Measurements from ENCODE around the gene SLC35G2. TPM values are rescaled to one million over a fixed set of nuclear protein-coding genes. Genes with fewer than 3 reads are reported as not detected.
A peak's percentile ranks its signal among the peaks of the same experiment; 100 is the strongest.
"Not testable (repeated sequence)": the region's sequence is repeated elsewhere in the genome, so short reads cannot be mapped to it uniquely, and the experiment has no call there.

Gene SLC35G2
- total RNA-seq, result 8.0 TPM

- peak; percentile 63 for DNase-seq (ENCODE audit: low spot score)
- peak; percentile 86 for ATAC-seq
- intact Hi-C loops (cut with DNase I), result no loop called here
Measured at GRCh38 chr3:136818769-136819391, at the start of gene SLC35G2. TSS of gene SLC35G2 (plus strand) at chr3:136819126. CDS start at chr3:136854461, 35,335 bp downstream.

- intact Hi-C loops (cut with DNase I), result no loop called here
- no peak for ATAC-seq
- no peak for DNase-seq (ENCODE audit: low spot score)
Measured at GRCh38 chr3:136772709-136773108, 46.2 kb upstream of the SLC35G2 start.

DNA sequence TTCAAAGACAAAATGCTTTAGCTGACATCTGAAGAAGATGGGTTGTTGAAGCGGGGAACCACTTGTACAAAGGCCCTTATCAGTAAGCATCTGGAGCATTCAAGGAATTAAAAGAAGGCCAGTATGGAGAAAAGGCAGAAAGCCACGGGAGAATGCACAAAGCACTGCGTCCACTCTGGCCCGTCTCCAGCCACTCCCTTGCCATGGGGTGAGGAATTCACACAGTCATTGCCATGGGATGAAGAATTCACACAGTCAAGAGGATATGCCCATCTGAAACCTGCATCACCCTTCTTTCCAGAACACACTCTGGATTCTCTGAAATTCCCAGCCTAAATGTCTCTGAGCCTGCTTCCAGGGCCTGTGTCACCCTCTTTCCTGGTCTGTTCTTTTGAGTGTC lies 40.1 kb upstream of the SLC35G2 start:
- DNase-seq (ENCODE audit: low spot score) (no peak), ATAC-seq (no peak)
- intact Hi-C loops (cut with DNase I), result no loop called here

- intact Hi-C loops (cut with DNase I), result no loop called here
- no peak for ATAC-seq
- no peak for DNase-seq (ENCODE audit: low spot score)
Measured at GRCh38 chr3:136780741-136781140, 38.2 kb upstream of the SLC35G2 start.

- ATAC-seq (no peak), DNase-seq (ENCODE audit: low spot score) (no peak)
- intact Hi-C loops (cut with DNase I), result no loop called here
Measured at GRCh38 chr3:136783708-136784191, 35.2 kb upstream of the SLC35G2 start.

DNA sequence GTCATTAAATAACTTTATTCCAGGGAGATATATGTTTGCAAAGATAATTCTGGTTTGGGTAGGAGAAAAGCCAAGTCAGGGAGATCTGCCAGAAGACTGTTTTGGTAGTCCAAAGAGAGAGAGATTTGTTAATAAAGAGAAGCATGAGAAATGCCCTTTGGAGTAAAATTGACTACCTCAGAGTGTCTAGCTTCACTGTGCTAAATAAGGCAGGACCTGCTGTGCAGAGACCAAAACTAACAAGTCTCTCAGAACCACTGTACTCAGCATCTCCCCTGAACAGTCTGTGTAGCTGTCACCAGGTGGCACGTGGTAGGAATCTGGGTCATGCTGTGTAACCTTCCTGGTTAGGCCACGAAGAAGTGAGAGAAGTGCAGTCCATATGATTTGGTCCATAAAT lies 31.6 kb upstream of the SLC35G2 start:
- DNase-seq (ENCODE audit: low spot score) (no peak), ATAC-seq (peak; percentile 79)
- intact Hi-C loops (cut with DNase I), result no loop called here

DNA sequence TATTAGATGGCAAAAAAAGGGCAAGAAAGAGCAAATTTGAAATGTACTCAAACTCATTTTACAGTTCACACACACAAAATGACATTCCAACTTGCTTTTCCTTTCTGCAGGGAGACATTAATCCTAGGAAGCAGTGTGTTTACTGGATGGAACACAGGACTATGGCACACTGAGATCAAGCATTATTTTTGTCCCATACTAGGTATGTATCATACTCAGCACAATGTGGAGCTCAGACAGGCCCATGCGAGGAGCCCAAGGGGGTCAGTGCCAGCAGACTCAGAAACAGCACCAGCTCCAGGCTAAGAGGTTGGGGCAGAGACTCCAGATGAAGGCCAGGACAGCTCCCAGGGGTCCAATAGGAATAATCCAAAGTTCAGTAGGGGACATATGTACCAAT lies 30.8 kb upstream of the SLC35G2 start:
- intact Hi-C loops (cut with DNase I), result no loop called here
- DNase-seq (ENCODE audit: low spot score), result no peak

GRCh38 chr3:136789976-136790375 lies 28.9 kb upstream of the SLC35G2 start:
- no peak for ATAC-seq
- intact Hi-C loops (cut with DNase I), result loop anchor here (5.0 kb wide), 1 partner anchor 33 kb away; no protein-coding TSS in a partner anchor
- no peak for DNase-seq (ENCODE audit: low spot score)

More for the DNA sequence above, 30.8 kb upstream of the SLC35G2 start:
- no peak for ATAC-seq

DNA sequence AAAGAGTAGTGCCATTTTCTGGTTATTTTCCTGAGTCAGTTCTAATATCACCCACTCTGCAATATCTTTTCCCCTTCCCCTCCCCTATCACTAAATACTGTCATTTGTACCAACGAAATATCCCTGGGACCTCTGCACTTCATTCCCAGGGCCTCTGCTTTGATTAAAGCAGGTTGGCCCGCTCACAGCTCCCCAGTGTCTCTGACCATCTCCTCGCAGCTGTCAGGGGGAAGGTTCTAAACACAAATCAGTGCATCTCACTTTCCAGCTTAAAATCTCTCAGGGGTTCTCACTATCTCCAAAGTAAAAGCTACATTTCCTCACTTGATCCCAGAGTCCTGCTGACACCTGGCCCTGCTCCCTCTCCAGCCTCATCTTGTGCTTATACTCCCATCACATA lies 28.1 kb upstream of the SLC35G2 start:
- DNase-seq (ENCODE audit: low spot score), result no peak
- intact Hi-C loops (cut with DNase I), result loop anchor here (5.0 kb wide), 1 partner anchor 33 kb away; no protein-coding TSS in a partner anchor
- no peak for ATAC-seq

GRCh38 chr3:136792556-136793330 lies 26.2 kb upstream of the SLC35G2 start:
- no peak for ATAC-seq
- intact Hi-C loops (cut with DNase I), result loop anchor here (5.0 kb wide), 1 partner anchor 35 kb away; no protein-coding TSS in a partner anchor
- DNase-seq (ENCODE audit: low spot score), result no peak

- intact Hi-C loops (cut with DNase I); ATAC-seq: not testable (repeated sequence)
Measured at GRCh38 chr3:136801146-136801545, 17.8 kb upstream of the SLC35G2 start.

GRCh38 chr3:136802481-136802996 lies 16.4 kb upstream of the SLC35G2 start:
- no peak for DNase-seq (ENCODE audit: low spot score)
- intact Hi-C loops (cut with DNase I), result no loop called here
- ATAC-seq, result peak; percentile 76

More at GRCh38 chr3:136801146-136801545, 17.8 kb upstream of the SLC35G2 start:
- not testable (repeated sequence) for DNase-seq (ENCODE audit: low spot score)

GRCh38 chr3:136804141-136804540 lies 14.8 kb upstream of the SLC35G2 start:
- intact Hi-C loops (cut with DNase I), result no loop called here
- ATAC-seq, result no peak
- no peak for DNase-seq (ENCODE audit: low spot score)

DNA sequence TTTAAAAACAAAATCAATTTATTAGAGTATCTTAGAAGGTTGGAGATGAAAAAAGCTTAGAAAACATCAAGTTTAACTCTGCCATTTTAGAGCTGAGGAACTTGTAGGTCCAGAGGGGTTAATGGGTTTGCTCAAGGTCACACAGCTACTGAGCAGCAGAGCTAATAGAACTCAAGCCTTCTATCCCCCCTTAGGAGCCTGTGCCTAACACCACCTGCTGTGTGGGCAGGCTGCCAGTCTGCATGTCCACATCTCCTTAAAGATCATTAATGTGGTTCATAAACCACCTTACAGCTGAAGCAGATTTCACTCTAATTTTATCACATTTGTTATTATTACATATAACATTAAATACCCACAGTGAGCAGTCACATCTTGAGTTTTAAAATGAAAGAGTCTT lies 14.1 kb upstream of the SLC35G2 start:
- ATAC-seq (no peak), DNase-seq (ENCODE audit: low spot score) (no peak)
- intact Hi-C loops (cut with DNase I), result no loop called here

- DNase-seq (ENCODE audit: low spot score) (no peak), ATAC-seq (no peak)
- intact Hi-C loops (cut with DNase I), result no loop called here
Measured at GRCh38 chr3:136805795-136806194, 13.1 kb upstream of the SLC35G2 start.

GRCh38 chr3:136811701-136812100 lies 7.2 kb upstream of the SLC35G2 start:
- ATAC-seq (no peak), DNase-seq (ENCODE audit: low spot score) (no peak)
- intact Hi-C loops (cut with DNase I), result no loop called here

DNA sequence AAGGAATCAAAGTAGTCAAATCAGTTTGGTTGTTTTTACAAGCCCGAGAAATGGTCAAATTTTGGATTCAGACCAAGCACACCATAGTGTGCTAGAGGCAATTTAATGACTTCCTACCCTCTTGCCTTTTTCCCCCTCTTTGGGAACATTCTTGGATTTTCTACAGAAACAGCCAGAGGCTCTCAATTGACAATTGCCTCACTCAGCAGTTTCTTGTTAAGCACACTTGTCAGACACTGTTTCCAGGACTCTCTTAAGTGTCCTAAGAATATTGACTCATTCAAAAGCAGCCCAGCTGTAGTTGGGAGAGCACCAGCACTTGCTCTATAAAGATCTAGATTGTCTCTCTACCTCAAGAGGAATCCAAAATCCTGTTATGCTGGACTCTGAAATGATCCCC lies 1.5 kb upstream of the SLC35G2 start:
- no peak for ATAC-seq
- intact Hi-C loops (cut with DNase I), result no loop called here
- DNase-seq (ENCODE audit: low spot score), result no peak

DNA sequence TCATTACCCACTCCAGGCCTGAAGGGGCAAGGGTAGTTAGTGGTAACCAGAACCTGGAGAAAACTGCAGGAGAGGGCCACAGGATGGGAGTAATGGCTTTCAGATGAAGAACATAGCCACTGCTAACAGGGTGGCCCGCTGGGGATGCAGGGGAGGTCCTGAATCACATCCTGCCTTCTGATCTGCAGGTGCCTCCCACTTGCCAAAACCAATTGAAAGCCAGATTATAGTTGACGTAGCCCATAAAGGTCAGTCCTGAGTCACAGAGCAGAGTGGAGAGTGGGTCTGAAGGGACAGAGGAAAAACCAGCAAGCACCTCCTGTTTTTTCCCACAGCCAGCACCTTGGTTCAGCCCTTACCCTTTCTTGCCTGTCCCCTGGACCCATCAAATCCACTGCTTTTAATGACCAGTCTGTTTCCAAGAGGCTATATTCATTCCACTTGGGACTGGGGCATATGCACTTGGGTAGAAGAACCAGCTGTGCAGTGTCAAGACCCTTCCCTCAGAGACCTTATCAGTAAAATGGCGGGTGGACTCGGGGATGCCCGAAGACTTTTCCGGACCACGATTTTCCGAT lies 646 bp upstream of the SLC35G2 start:
- ATAC-seq, result peak; percentile 51
- DNase-seq (ENCODE audit: low spot score), result no peak
- intact Hi-C loops (cut with DNase I), result no loop called here

DNA sequence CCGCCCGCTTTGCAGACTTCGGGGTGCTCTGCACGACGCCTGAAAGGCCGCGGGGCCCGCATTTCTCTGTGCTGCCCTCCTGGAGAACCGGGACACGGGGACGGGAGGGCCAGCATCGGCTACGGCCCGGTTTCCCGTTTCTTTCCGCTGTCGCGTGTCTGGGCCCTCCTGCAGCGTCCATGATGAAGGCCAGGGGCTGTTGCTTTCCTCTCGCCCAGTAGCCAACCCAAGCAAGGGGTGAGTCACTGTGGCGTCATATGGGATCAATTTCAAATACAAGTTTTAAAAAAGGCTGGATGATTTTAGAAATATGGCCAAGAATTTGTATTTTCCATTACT lies 435 bp downstream of the SLC35G2 start:
- peak; percentile 84 for ATAC-seq
- intact Hi-C loops (cut with DNase I), result no loop called here
- no peak for DNase-seq (ENCODE audit: low spot score)

All from sciatic nerve (tissue), 2 donors.